HL-60 (cell line): ENCODE results near the gene SHOC2.

ENCODE experiments used
- GABPA ChIP-seq: IDR thresholded peaks from 2 replicates; pipeline ENCODE4 v1.6.1; 2012; ENCODE audit warnings: low read depth
- POLR2AphosphoS5 ChIP-seq: IDR thresholded peaks from 2 replicates; pipeline ENCODE4 v1.6.1; 2012; ENCODE audit warnings: low read depth
- SPI1 ChIP-seq: IDR thresholded peaks from 2 replicates; pipeline ENCODE4 v1.6.1; 2012; ENCODE audit warnings: low read depth, mild to moderate bottlenecking, borderline replicate concordance
- TF ChIP-seq, protein P1 (sequence below): IDR thresholded peaks from one replicate; pipeline ENCODE4 v1.5.1; 2011; ENCODE audit warnings: low read length, control low read depth, inconsistent platforms; ENCODE audit not compliant: insufficient read depth
- TF ChIP-seq, protein P2 (sequence below): IDR thresholded peaks from 2 replicates; pipeline ENCODE4 v1.6.1; 2012; ENCODE audit warnings: low read depth; ENCODE audit not compliant: insufficient replicate concordance

DNA sequence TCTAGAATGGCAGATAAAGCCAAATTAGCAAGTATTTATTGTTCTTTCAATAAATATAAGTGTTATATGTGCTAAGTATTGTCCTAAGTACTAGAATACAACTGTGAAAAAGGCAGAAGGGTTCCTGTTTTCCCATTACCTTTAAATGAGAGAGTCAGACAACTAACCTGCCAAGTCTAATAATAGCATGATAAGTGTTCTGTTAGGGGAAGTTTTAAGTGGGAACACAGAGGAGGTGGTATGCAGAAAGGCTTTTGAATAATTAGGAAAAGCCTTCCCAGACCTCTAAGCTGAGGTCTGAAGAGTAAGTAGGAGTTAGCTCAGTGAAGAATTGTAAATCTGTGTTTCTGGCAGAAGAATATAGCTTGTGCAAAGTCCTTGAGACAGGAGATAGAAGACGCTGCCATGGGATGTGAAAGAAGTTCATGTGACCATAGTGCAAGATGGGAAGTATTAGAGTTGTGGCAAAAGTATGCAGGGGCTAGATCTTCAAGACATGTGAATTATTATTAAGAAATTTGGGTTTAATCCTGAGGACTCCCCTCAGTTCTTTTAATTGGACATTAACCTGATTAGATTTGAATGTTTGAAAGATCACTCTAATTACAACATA is 12.5 kb downstream of the SHOC2 start:
- TF ChIP-seq, protein P1, sequence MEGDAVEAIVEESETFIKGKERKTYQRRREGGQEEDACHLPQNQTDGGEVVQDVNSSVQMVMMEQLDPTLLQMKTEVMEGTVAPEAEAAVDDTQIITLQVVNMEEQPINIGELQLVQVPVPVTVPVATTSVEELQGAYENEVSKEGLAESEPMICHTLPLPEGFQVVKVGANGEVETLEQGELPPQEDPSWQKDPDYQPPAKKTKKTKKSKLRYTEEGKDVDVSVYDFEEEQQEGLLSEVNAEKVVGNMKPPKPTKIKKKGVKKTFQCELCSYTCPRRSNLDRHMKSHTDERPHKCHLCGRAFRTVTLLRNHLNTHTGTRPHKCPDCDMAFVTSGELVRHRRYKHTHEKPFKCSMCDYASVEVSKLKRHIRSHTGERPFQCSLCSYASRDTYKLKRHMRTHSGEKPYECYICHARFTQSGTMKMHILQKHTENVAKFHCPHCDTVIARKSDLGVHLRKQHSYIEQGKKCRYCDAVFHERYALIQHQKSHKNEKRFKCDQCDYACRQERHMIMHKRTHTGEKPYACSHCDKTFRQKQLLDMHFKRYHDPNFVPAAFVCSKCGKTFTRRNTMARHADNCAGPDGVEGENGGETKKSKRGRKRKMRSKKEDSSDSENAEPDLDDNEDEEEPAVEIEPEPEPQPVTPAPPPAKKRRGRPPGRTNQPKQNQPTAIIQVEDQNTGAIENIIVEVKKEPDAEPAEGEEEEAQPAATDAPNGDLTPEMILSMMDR: no peak
- TF ChIP-seq, protein P2, sequence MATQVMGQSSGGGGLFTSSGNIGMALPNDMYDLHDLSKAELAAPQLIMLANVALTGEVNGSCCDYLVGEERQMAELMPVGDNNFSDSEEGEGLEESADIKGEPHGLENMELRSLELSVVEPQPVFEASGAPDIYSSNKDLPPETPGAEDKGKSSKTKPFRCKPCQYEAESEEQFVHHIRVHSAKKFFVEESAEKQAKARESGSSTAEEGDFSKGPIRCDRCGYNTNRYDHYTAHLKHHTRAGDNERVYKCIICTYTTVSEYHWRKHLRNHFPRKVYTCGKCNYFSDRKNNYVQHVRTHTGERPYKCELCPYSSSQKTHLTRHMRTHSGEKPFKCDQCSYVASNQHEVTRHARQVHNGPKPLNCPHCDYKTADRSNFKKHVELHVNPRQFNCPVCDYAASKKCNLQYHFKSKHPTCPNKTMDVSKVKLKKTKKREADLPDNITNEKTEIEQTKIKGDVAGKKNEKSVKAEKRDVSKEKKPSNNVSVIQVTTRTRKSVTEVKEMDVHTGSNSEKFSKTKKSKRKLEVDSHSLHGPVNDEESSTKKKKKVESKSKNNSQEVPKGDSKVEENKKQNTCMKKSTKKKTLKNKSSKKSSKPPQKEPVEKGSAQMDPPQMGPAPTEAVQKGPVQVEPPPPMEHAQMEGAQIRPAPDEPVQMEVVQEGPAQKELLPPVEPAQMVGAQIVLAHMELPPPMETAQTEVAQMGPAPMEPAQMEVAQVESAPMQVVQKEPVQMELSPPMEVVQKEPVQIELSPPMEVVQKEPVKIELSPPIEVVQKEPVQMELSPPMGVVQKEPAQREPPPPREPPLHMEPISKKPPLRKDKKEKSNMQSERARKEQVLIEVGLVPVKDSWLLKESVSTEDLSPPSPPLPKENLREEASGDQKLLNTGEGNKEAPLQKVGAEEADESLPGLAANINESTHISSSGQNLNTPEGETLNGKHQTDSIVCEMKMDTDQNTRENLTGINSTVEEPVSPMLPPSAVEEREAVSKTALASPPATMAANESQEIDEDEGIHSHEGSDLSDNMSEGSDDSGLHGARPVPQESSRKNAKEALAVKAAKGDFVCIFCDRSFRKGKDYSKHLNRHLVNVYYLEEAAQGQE: no peak
- TF ChIP-seq POLR2AphosphoS5 (no peak), GABPA (no peak), SPI1 (no peak)
